ENCODE data around the gene NPEPL1. TPM values are rescaled to one million over a fixed set of nuclear protein-coding genes. Genes with fewer than 3 reads are reported as not detected.

Gene NPEPL1
- total and polyA plus RNA-seq, 10 of the 15 experiments (the other 5 are each of a cell fraction or from before 2014, with no cell fraction given) = 0.08 to 21.3 (median 10.2) TPM

- no peak for TF ChIP-seq NKRF (conservative IDR thresholded peaks at IDR 0.05)
- TF ChIP-seq KDM1A (IDR thresholded peaks at IDR 0.05; ENCODE audit: borderline replicate concordance) = no peak
- no peak for TF ChIP-seq RAD21 (IDR thresholded peaks at IDR 0.05; ENCODE audit: insufficient read depth, low read depth, low read length)
- TF ChIP-seq POU2F2 (IDR thresholded peaks at IDR 0.05; ENCODE audit: borderline replicate concordance, low read depth, low read length) = no peak
- 0 out of 2 replicates have a peak, but pooled peaks have one; percentile 32 for TF ChIP-seq HDGF (IDR thresholded peaks at IDR 0.05)
- no peak for TF ChIP-seq TARDBP (IDR thresholded peaks at IDR 0.05; ENCODE audit: borderline replicate concordance)
- no peak for TF ChIP-seq SPI1 (IDR thresholded peaks at IDR 0.05; ENCODE audit: borderline replicate concordance, insufficient read depth, low read depth, low read length)
- TF ChIP-seq, protein P1, sequence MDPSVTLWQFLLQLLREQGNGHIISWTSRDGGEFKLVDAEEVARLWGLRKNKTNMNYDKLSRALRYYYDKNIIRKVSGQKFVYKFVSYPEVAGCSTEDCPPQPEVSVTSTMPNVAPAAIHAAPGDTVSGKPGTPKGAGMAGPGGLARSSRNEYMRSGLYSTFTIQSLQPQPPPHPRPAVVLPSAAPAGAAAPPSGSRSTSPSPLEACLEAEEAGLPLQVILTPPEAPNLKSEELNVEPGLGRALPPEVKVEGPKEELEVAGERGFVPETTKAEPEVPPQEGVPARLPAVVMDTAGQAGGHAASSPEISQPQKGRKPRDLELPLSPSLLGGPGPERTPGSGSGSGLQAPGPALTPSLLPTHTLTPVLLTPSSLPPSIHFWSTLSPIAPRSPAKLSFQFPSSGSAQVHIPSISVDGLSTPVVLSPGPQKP (IDR thresholded peaks at IDR 0.05; ENCODE audit: low read depth, low read length) = no peak
- no peak for TF ChIP-seq SREBF2 (IDR thresholded peaks at IDR 0.05; ENCODE audit: low read length)
- no peak for TF ChIP-seq EED (IDR thresholded peaks at IDR 0.05; ENCODE audit: low read depth)
- no peak for TF ChIP-seq CREM (IDR thresholded peaks at IDR 0.05; ENCODE audit: low read depth)
- TF ChIP-seq, protein P2, sequence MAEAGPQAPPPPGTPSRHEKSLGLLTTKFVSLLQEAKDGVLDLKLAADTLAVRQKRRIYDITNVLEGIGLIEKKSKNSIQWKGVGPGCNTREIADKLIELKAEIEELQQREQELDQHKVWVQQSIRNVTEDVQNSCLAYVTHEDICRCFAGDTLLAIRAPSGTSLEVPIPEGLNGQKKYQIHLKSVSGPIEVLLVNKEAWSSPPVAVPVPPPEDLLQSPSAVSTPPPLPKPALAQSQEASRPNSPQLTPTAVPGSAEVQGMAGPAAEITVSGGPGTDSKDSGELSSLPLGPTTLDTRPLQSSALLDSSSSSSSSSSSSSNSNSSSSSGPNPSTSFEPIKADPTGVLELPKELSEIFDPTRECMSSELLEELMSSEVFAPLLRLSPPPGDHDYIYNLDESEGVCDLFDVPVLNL (IDR thresholded peaks at IDR 0.05; ENCODE audit: low read depth, low read length) = no peak
- TF ChIP-seq BCL11A (IDR thresholded peaks at IDR 0.05; ENCODE audit: low read depth, low read length) = no peak
- TF ChIP-seq USF2 (IDR thresholded peaks at IDR 0.05; ENCODE audit: borderline replicate concordance, low read depth, low read length) = no peak
- TF ChIP-seq ZNF274 (IDR thresholded peaks at IDR 0.05; ENCODE audit: insufficient read depth, insufficient read length) = no peak
- TF ChIP-seq, protein P3, sequence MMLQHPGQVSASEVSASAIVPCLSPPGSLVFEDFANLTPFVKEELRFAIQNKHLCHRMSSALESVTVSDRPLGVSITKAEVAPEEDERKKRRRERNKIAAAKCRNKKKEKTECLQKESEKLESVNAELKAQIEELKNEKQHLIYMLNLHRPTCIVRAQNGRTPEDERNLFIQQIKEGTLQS (IDR thresholded peaks at IDR 0.05; ENCODE audit: borderline replicate concordance, extremely low read depth, low read depth, low read length) = no peak
- TF ChIP-seq BRCA1 (IDR thresholded peaks at IDR 0.05; ENCODE audit: low read depth, low read length) = no peak
- TF ChIP-seq, protein P4, sequence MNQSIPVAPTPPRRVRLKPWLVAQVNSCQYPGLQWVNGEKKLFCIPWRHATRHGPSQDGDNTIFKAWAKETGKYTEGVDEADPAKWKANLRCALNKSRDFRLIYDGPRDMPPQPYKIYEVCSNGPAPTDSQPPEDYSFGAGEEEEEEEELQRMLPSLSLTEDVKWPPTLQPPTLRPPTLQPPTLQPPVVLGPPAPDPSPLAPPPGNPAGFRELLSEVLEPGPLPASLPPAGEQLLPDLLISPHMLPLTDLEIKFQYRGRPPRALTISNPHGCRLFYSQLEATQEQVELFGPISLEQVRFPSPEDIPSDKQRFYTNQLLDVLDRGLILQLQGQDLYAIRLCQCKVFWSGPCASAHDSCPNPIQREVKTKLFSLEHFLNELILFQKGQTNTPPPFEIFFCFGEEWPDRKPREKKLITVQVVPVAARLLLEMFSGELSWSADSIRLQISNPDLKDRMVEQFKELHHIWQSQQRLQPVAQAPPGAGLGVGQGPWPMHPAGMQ (IDR thresholded peaks at IDR 0.05; ENCODE audit: borderline replicate concordance) = no peak
- TF ChIP-seq RCOR1 (conservative IDR thresholded peaks at IDR 0.05; ENCODE audit: low read depth, low read length) = no peak
- no peak for TF ChIP-seq PML (IDR thresholded peaks at IDR 0.05; ENCODE audit: low read length)
- TF ChIP-seq RELA (IDR thresholded peaks at IDR 0.05; ENCODE audit: borderline replicate concordance, partially characterized antibody) = no peak
- peak; percentile 69; the same call in 1 of the 2 replicates for TF ChIP-seq GATAD2B (conservative IDR thresholded peaks at IDR 0.05; ENCODE audit: low read depth)
- TF ChIP-seq NRF1 (conservative IDR thresholded peaks at IDR 0.05; ENCODE audit: low read depth, low read length) = no peak
- TF ChIP-seq EGR1 (IDR thresholded peaks at IDR 0.05; ENCODE audit: borderline replicate concordance in 1 of 2, low read depth in 2 of 2, low read length in 2 of 2) = no peak
Observed at GRCh38 chr20:58691773-58692578, 624 bp upstream of the NPEPL1 start (continued).

All from GM12878 (cell line).